IMR-90 (cell line): Measurements from ENCODE around the gene GUCD1. TPM values are rescaled to one million over a fixed set of nuclear protein-coding genes. Genes with fewer than 3 reads are reported as not detected.

Experiments used
- ATAC-seq: fragments of 200-7000 bp; cut with Tn5 transposase; 2 replicates; pipeline ENCODE4 v1.9.1; 2020; ENCODE audit warnings: low read depth, mild to moderate bottlenecking, moderate library complexity
- BruUV-seq: library from RNA; stranded (reverse); fragments of 400-500 nt; replicated peaks from 2 replicates; lab custom pipeline; 2021; lab: Mats Ljungman, UMichigan
- CTCF ChIA-PET: fragments of 300-600 bp; formaldehyde crosslinking; extraction: SDS; loops from one replicate; lab custom pipeline; 2021; ENCODE audit warnings: antibody characterized with exemption; lab: Yijun Ruan, JAX
- POLR2A ChIA-PET: fragments of 300-600 bp; sonication (Branson Sonifier 250); formaldehyde crosslinking; loops from one replicate; lab custom pipeline; 2022; ENCODE audit warnings: antibody characterized with exemption; ENCODE audit not compliant: unreplicated experiment; lab: Charles Lee
- DNase-seq: peaks from one replicate; pipeline ENCODE4 v3.0.0; 2013
- H2AFZ ChIP-seq: replicated peaks from 2 replicates; pipeline ENCODE3; 2013; ENCODE audit warnings: low read length, mild to moderate bottlenecking; ENCODE audit not compliant: poor library complexity
- H2AK5ac ChIP-seq: 2 replicates; pipeline ENCODE4 v1.6.1; 2013; ENCODE audit warnings: low read depth, low read length, inconsistent platforms
- H2AK9ac ChIP-seq: replicated peaks from 2 replicates; pipeline ENCODE3; 2013; ENCODE audit warnings: mild to moderate bottlenecking, low read depth, low read length, moderate library complexity; ENCODE audit not compliant: poor library complexity
- H2BK120ac ChIP-seq: 2 replicates; pipeline ENCODE4 v1.6.1; 2013; ENCODE audit warnings: low read depth, low read length, inconsistent platforms
- H2BK15ac ChIP-seq: 3 replicates; pipeline ENCODE4 v1.6.1; 2013; ENCODE audit warnings: low read depth, low read length, inconsistent platforms
- H2BK20ac ChIP-seq: 2 replicates; pipeline ENCODE4 v1.6.1; 2013; ENCODE audit warnings: low read depth, mild to moderate bottlenecking, inconsistent platforms, low read length, moderate library complexity
- H2BK5ac ChIP-seq: 2 replicates; pipeline ENCODE4 v1.6.1; 2013; ENCODE audit warnings: mild to moderate bottlenecking, low read depth, low read length, inconsistent platforms; ENCODE audit not compliant: poor library complexity, severe bottlenecking
- H3K14ac ChIP-seq: replicated peaks from 2 replicates; pipeline ENCODE4 v1.6.1; 2013; ENCODE audit warnings: low read depth, low read length, inconsistent platforms
- H3K18ac ChIP-seq: 2 replicates; pipeline ENCODE4 v1.6.1; 2013; ENCODE audit warnings: low read depth, low read length, control low read depth
- H3K23ac ChIP-seq: 2 replicates; pipeline ENCODE4 v1.6.1; 2013; ENCODE audit warnings: low read depth, low read length, inconsistent platforms
- H3K27ac ChIP-seq: 2 replicates; pipeline ENCODE4 v1.5.1; 2013; ENCODE audit warnings: mild to moderate bottlenecking, control low read depth, low read length; ENCODE audit not compliant: insufficient read depth
- H3K27me3 ChIP-seq: 2 replicates; pipeline ENCODE4 v1.6.1; 2013; ENCODE audit warnings: low read length; ENCODE audit not compliant: control insufficient read depth, insufficient read depth
- H3K36me3 ChIP-seq: 2 replicates; pipeline ENCODE4 v1.6.1; 2013; ENCODE audit warnings: low read length, mixed read lengths; ENCODE audit not compliant: control insufficient read depth, insufficient read depth
- H3K4ac ChIP-seq: 2 replicates; pipeline ENCODE4 v1.6.1; 2013; ENCODE audit warnings: low read depth, low read length, inconsistent platforms
- H3K4me1 ChIP-seq: 2 replicates; pipeline ENCODE4 v1.6.1; 2013; ENCODE audit warnings: low read length, mixed read lengths; ENCODE audit not compliant: control insufficient read depth, insufficient read depth
- H3K4me2 ChIP-seq: 2 replicates; pipeline ENCODE4 v1.6.1; 2013; ENCODE audit warnings: low read depth, mild to moderate bottlenecking, control low read depth, low read length, moderate library complexity
- H3K4me3 ChIP-seq: 2 replicates; pipeline ENCODE4 v1.5.1; 2013; ENCODE audit warnings: low read depth, mild to moderate bottlenecking, control low read depth, low read length, moderate library complexity; ENCODE audit not compliant: insufficient read depth
- H3K56ac ChIP-seq: 2 replicates; pipeline ENCODE4 v1.6.1; 2013; ENCODE audit warnings: low read length, inconsistent platforms; ENCODE audit not compliant: insufficient read depth; ENCODE audit errors: extremely low read depth
- H3K79me1 ChIP-seq, 2 experiments: 2 replicates each; pipeline ENCODE4 v1.6.1; 2013; ENCODE audit warnings: low read length in 2 of 2, inconsistent platforms in 1 of 2, low read depth in 1 of 2
- H3K9ac ChIP-seq: 2 replicates; pipeline ENCODE4 v1.6.1; 2013; ENCODE audit warnings: low read depth, low read length, control low read depth
- H3K9me1 ChIP-seq: 2 replicates; pipeline ENCODE4 v1.6.1; 2013; ENCODE audit warnings: low read length, inconsistent platforms; ENCODE audit not compliant: insufficient read depth
- H3K9me3 ChIP-seq: 2 replicates; pipeline ENCODE4 v1.6.1; 2013; ENCODE audit warnings: low read length; ENCODE audit not compliant: control insufficient read depth, insufficient read depth
- H4K20me1 ChIP-seq: 2 replicates; pipeline ENCODE4 v1.6.1; 2013; ENCODE audit warnings: low read length, inconsistent platforms; ENCODE audit not compliant: insufficient read depth
- H4K5ac ChIP-seq: 2 replicates; pipeline ENCODE4 v1.6.1; 2013; ENCODE audit warnings: mild to moderate bottlenecking, low read depth, low read length, control low read depth
- H4K8ac ChIP-seq, 2 experiments: 2 replicates each; pipeline ENCODE4 v1.6.1; 2013; ENCODE audit warnings: low read depth in 2 of 2, low read length in 2 of 2, control low read depth in 1 of 2, inconsistent platforms in 1 of 2
- H4K91ac ChIP-seq: 2 replicates; pipeline ENCODE4 v1.6.1; 2013; ENCODE audit warnings: low read depth, low read length, inconsistent platforms; ENCODE audit not compliant: insufficient read depth
- BHLHE40 ChIP-seq: fragments of 150-350 bp; IDR thresholded peaks from 2 replicates; pipeline ENCODE4 v1.6.1; 2016; ENCODE audit warnings: mild to moderate bottlenecking, low read depth, low read length
- CEBPB ChIP-seq: IDR thresholded peaks from 2 replicates; pipeline ENCODE4 v1.6.1; 2012; ENCODE audit warnings: low read depth, low read length, improper control_type of control experiment
- CHD1 ChIP-seq: IDR thresholded peaks from 2 replicates; pipeline ENCODE4 v1.6.1; 2012; ENCODE audit warnings: low read depth, low read length, improper control_type of control experiment
- CTCF ChIP-seq: conservative IDR thresholded peaks from 2 replicates; pipeline ENCODE4 v1.5.1; 2012; ENCODE audit warnings: mild to moderate bottlenecking, low read depth, low read length, improper control_type of control experiment
- FOS ChIP-seq: fragments of 150-350 bp; IDR thresholded peaks from 2 replicates; pipeline ENCODE4 v1.6.1; 2016; ENCODE audit warnings: low read depth, low read length
- MAFK ChIP-seq: IDR thresholded peaks from 2 replicates; pipeline ENCODE4 v1.6.1; 2012; ENCODE audit warnings: low read depth, low read length, improper control_type of control experiment
- MAZ ChIP-seq: IDR thresholded peaks from 2 replicates; pipeline ENCODE4 v1.6.1; 2012; ENCODE audit warnings: low read depth, mild to moderate bottlenecking, low read length, improper control_type of control experiment, moderate library complexity, borderline replicate concordance
- MXI1 ChIP-seq: IDR thresholded peaks from 2 replicates; pipeline ENCODE4 v1.6.1; 2012; ENCODE audit warnings: low read depth, mild to moderate bottlenecking, low read length, moderate library complexity, borderline replicate concordance
- NFE2L2 ChIP-seq: fragments of 150-350 bp; IDR thresholded peaks from 2 replicates; pipeline ENCODE4 v1.6.1; 2016; ENCODE audit warnings: low read depth, mild to moderate bottlenecking, low read length
- POLR2A ChIP-seq: IDR thresholded peaks from 2 replicates; pipeline ENCODE4 v1.6.1; 2012; ENCODE audit warnings: mild to moderate bottlenecking, low read depth, low read length
- RAD21 ChIP-seq: IDR thresholded peaks from 2 replicates; pipeline ENCODE4 v1.6.1; 2012; ENCODE audit warnings: low read length, improper control_type of control experiment
- RCOR1 ChIP-seq: IDR thresholded peaks from 2 replicates; pipeline ENCODE4 v1.6.1; 2012; ENCODE audit warnings: mild to moderate bottlenecking, low read length, improper control_type of control experiment; ENCODE audit not compliant: insufficient replicate concordance
- SMC3 ChIP-seq: fragments of 150-350 bp; IDR thresholded peaks from 2 replicates; pipeline ENCODE4 v1.6.1; 2016; ENCODE audit warnings: low read depth, mild to moderate bottlenecking, antibody characterized with exemption, low read length, moderate library complexity
- WGBS, 2 experiments: methylation state at CpG; one replicate each; pipeline versions ENCODE4 v1.1.5 to v1.1.7; 2013; ENCODE audit warnings: missing lambda C conversion rate in 2 of 2; ENCODE audit not compliant: insufficient read length in 1 of 2; ENCODE audit errors: extremely low coverage in 2 of 2; 5-methylcytosine and 5-hydroxymethylcytosine counted together
- dilution Hi-C: fragments of 300-500 bp; cut with HindIII; formaldehyde crosslinking; loops from one replicate; pipeline ENCODE4 v1.14.3; 2018; ENCODE audit warnings: low sequenced_read_pairs; ENCODE audit not compliant: unreplicated experiment
- in situ Hi-C: fragments of 300-500 bp; cut with MboI; formaldehyde crosslinking; loops from 3 replicates; pipeline ENCODE4 v1.14.3; 2019; ENCODE audit warnings: low sequenced_read_pairs, inconsistent platforms, mixed read lengths
- intact Hi-C: fragments of 100-400 bp; cut with micrococcal nuclease; formaldehyde crosslinking; loops from 2 replicates; pipeline ENCODE4 v1.10.0; 2022
- polyA plus RNA-seq, 3 experiments: library from polyadenylated mRNA; depleted of rRNA; stranded (reverse); fragments of >200 nt; gene quantifications; 2 replicates each; pipeline ENCODE4 v1.2.3, GENCODE V29; 2012; ENCODE audit warnings: low replicate concordance in 1 of 3
- total RNA-seq: library from RNA; depleted of rRNA; stranded (reverse); fragments of >200 nt; gene quantifications from 2 replicates; pipeline ENCODE4 v1.2.3, GENCODE V29; 2012
- TF ChIP-seq, protein P1 (sequence below): fragments of 150-350 bp; IDR thresholded peaks from 2 replicates; pipeline ENCODE4 v1.6.1; 2016; ENCODE audit warnings: low read depth, mild to moderate bottlenecking, low read length, moderate library complexity, borderline replicate concordance

GUCD1 gene
- total and polyA plus RNA-seq, 2 of the 4 experiments (the other 2 are of a cell fraction): 97.6 to 143 TPM

- BruUV-seq: no TSS peak
- WGBS, 2 experiments: no CpG with 5 or more reads among the region's 7 CpGs
- in situ Hi-C loops: no loop called here
Measured at GRCh38 chr22:24507716-24508115, 47.2 kb downstream of the GUCD1 start.

More at GRCh38 chr22:24507716-24508115, 47.2 kb downstream of the GUCD1 start:
- ChIA-PET CTCF (no interaction called here), POLR2A (no interaction called here)
- Histone ChIP-seq H4K20me1 (no peaks in the 10 kb centered on the region), H3K36me3 (no peaks in the 10 kb centered on the region), H4K5ac (no peak overlapping the region), H2BK20ac (no peak overlapping the region), H3K4me3 (no peak overlapping the region), H2BK15ac (no peak overlapping the region), H4K91ac (no peak overlapping the region), H3K9me3 (no peaks in the 10 kb centered on the region), H2BK5ac (no peak overlapping the region), H3K9me1 (peaks cover 7% of the 10 kb centered on the region; the same call in 1 of the 2 replicates), H3K9ac (no peak overlapping the region), H3K18ac (no peak overlapping the region), H3K27me3 (no peaks in the 10 kb centered on the region), H3K4me2 (no peak overlapping the region), H3K14ac (no peak overlapping the region), H3K27ac (no peak overlapping the region), H2AFZ (no peak overlapping the region), H2AK5ac (no peak overlapping the region), H2AK9ac (no peak overlapping the region), H3K4me1 (peaks cover 16% of the 10 kb centered on the region), H3K4ac (no peak overlapping the region), H4K8ac (no peak overlapping the region), H3K79me1 (no peaks in the 10 kb centered on the region), H2BK120ac (no peak overlapping the region), H3K56ac (no peak overlapping the region), H3K23ac (no peak overlapping the region)
- DNase-seq (no peak), ATAC-seq (no peak)
- dilution Hi-C loops: no loop called here
- intact Hi-C loops: no loop called here
- no peak for TF ChIP-seq RAD21
- TF ChIP-seq CTCF: no peak
- TF ChIP-seq, protein P1, sequence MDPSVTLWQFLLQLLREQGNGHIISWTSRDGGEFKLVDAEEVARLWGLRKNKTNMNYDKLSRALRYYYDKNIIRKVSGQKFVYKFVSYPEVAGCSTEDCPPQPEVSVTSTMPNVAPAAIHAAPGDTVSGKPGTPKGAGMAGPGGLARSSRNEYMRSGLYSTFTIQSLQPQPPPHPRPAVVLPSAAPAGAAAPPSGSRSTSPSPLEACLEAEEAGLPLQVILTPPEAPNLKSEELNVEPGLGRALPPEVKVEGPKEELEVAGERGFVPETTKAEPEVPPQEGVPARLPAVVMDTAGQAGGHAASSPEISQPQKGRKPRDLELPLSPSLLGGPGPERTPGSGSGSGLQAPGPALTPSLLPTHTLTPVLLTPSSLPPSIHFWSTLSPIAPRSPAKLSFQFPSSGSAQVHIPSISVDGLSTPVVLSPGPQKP: no peak
- no peak for TF ChIP-seq CEBPB
- TF ChIP-seq RCOR1: no peak
- TF ChIP-seq FOS: no peak
- TF ChIP-seq MXI1: no peak
- TF ChIP-seq BHLHE40: no peak
- TF ChIP-seq POLR2A: no peak
- no peak for TF ChIP-seq MAFK
- TF ChIP-seq CHD1: no peak
- TF ChIP-seq MAZ: no peak
- TF ChIP-seq NFE2L2: no peak
- no peak for TF ChIP-seq SMC3
